Kidney epithelial cell (primary cell): ENCODE measurements around the gene GCAT. TPM values are rescaled to one million over a fixed set of nuclear protein-coding genes. Genes with fewer than 3 reads are reported as not detected.

ENCODE experiments used
- DNase-seq: peaks from one replicate; pipeline ENCODE4 v3.0.0-alpha.2; 2010; ENCODE audit warnings: low read depth
- H3K27me3 ChIP-seq: 2 replicates; pipeline ENCODE4 v1.6.0; 2011; ENCODE audit warnings: low read length; ENCODE audit not compliant: control insufficient read depth, insufficient read depth
- H3K36me3 ChIP-seq: 2 replicates; pipeline ENCODE4 v1.5.1; 2011; ENCODE audit warnings: low read length; ENCODE audit not compliant: control insufficient read depth, insufficient read depth
- H3K4me3 ChIP-seq: 2 replicates; pipeline ENCODE4 v1.5.1; 2011; ENCODE audit warnings: low read depth, mild to moderate bottlenecking, control low read depth, low read length
- total RNA-seq: library from RNA; depleted of rRNA; stranded (reverse); fragments of >200 nt; gene quantifications from 2 replicates; pipeline ENCODE4 v1.2.3, GENCODE V29; 2015
- TF ChIP-seq, protein P1 (sequence below): IDR thresholded peaks from 2 replicates; pipeline ENCODE4 v1.5.1; 2011; ENCODE audit warnings: mild to moderate bottlenecking, moderate library complexity, low read length, control low read depth, inconsistent platforms; ENCODE audit not compliant: insufficient read depth, poor library complexity, severe bottlenecking

Gene GCAT
- total RNA-seq, 1 donor from 2014 or later, result 37.4 TPM

DNA sequence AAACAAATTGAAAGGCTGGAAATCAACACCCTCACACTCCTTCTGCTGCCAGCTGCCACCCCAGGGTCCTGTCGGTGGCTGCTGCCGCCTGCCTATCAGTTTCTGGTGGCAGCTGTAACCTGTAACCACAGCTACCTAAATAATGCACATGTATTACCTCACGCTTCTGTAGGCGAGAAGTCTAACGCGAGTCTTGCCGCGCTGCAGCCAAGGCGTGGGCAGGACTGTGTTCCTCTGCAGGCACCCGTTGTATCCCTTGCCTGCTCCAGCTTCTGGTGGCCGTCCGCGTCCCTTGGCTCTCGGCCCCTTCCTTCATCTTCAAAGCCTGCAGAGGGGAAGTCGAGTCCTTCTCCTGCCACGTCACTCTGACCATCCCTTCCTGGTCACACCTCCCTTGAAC, 44.1 kb upstream of the GCAT start:
- Histone ChIP-seq H3K27me3 (no peaks in the 10 kb centered on the region), H3K36me3 (peaks cover 4% of the 10 kb centered on the region), H3K4me3 (no peak overlapping the region)
- TF ChIP-seq, protein P1, sequence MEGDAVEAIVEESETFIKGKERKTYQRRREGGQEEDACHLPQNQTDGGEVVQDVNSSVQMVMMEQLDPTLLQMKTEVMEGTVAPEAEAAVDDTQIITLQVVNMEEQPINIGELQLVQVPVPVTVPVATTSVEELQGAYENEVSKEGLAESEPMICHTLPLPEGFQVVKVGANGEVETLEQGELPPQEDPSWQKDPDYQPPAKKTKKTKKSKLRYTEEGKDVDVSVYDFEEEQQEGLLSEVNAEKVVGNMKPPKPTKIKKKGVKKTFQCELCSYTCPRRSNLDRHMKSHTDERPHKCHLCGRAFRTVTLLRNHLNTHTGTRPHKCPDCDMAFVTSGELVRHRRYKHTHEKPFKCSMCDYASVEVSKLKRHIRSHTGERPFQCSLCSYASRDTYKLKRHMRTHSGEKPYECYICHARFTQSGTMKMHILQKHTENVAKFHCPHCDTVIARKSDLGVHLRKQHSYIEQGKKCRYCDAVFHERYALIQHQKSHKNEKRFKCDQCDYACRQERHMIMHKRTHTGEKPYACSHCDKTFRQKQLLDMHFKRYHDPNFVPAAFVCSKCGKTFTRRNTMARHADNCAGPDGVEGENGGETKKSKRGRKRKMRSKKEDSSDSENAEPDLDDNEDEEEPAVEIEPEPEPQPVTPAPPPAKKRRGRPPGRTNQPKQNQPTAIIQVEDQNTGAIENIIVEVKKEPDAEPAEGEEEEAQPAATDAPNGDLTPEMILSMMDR, result no peak
- no peak for DNase-seq

DNA sequence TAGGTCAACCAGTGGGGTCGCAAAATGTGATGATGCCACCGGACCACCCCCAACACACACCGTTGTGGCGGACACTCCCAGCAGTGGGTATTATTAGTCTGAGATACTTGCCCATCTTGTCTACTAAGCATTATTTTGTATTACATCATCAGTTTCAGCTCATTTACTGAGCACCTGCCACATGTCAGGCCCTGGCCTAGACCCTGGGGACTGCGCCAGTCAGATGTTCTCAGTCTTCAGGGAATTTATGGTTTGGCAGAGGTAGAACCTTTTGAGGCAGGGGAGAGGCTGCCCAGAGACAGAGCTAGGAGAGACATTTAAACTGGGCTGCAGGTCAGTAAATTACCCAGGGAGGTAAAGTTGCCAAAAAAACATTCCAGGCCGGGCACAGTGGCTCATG, 43.1 kb upstream of the GCAT start:
- Histone ChIP-seq H3K36me3 (peaks cover 5% of the 10 kb centered on the region), H3K27me3 (no peaks in the 10 kb centered on the region), H3K4me3 (no peak overlapping the region)
- DNase-seq, result no peak
- TF ChIP-seq, protein P1, result no peak

DNA sequence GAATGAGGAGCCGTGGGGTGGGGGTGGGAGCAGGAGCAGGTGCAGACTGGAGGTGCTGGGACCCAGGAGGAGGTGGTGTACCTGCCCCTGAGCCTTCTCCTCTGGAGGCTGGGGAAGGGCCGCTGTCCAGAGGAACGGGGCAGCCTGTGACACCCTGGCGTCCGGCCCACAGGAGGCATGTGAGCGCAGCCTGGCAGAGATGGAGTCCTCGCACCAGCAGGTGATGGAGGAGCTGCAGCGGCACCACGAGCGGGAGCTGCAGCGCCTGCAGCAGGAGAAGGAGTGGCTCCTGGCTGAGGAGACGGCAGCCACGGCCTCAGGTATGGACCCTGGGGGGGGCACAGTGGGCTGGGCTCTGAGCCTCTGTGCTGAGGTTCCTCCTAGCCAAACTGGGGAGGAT, 42.2 kb upstream of the GCAT start:
- Histone ChIP-seq H3K4me3 (no peak overlapping the region), H3K36me3 (peaks cover 5% of the 10 kb centered on the region), H3K27me3 (no peaks in the 10 kb centered on the region)
- TF ChIP-seq, protein P1, result no peak
- no peak for DNase-seq

DNA sequence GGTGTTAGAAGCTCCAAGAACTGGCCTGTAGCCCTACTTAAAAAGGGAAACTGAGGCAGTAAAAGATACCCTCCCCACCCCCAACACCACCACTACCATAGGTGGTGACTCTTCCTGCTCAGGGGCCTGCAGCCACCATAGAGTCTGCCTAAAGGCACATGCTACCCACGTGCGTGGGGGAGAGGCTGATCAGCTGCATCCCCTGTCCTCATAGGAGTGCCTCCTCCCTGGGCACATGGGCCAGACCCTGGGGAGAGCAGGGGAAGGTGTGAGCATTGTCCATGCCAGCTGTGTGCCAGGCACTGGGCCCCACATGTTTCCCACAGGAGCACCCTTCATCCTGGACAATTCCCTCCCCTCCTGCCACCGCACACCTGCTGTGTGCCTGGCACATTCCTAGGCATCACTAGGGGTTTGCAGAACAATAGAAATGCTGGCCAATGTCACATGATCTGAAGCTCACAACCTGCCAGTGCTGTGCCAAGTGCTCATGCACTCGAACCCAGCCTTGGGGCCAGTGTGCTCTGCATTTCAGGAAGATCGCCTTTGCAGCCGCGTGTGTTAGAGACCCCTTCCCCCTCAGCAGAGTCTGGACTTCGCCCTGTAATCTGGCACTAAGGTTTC, 41.7 kb upstream of the GCAT start:
- no peak overlapping the region for H3K4me3 ChIP-seq
- no peaks in the 10 kb centered on the region for H3K27me3 ChIP-seq
- H3K36me3 ChIP-seq, result peaks cover 5% of the 10 kb centered on the region
- TF ChIP-seq, protein P1, result no peak
- DNase-seq, result no peak

DNA sequence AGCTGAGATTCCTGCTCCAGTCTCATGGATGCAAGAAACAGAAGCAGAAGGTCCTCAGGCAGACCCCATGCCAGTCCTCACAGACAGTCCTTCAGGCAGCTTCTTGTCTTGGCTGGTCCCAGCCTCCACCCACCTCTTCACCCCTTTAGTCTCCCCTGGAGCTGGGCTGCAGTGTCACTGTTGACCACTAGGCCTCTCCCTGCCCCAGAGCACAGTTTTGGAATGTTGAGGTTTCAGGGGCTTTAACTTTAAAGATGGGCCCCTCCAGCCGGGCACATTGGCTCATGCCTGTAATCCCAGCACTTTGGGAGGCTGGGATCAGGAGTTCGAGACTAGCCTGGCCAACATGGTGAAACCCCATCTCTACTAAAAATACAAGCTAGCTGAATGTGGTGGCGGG, 39.5 kb upstream of the GCAT start:
- no peak for DNase-seq
- Histone ChIP-seq H3K36me3 (peaks cover 9% of the 10 kb centered on the region), H3K4me3 (no peak overlapping the region), H3K27me3 (no peaks in the 10 kb centered on the region)
- TF ChIP-seq, protein P1, result peak; percentile 28

DNA sequence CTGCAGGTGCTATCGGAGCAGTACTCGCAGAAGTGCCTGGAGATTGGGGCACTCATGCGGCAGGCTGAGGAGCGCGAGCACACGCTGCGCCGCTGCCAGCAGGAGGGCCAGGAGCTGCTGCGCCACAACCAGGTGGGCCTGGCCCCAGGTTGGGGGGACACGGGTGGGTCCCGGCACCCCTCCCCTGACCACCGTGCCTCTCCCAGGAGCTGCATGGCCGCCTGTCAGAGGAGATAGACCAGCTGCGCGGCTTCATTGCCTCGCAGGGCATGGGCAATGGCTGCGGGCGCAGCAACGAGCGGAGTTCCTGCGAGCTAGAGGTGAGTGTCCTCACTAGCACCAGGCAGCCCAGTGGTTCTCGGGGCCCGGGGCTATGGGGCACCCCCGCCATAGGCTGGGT, 38.7 kb upstream of the GCAT start:
- H3K4me3 ChIP-seq, result no peak overlapping the region
- no peak for DNase-seq
- no peaks in the 10 kb centered on the region for H3K27me3 ChIP-seq
- TF ChIP-seq, protein P1, result no peak
- H3K36me3 ChIP-seq, result peaks cover 9% of the 10 kb centered on the region
